GM18526 (cell line): Measurements from ENCODE around the gene HSD17B2.

Experiments used
- POLR2A ChIP-seq: IDR thresholded peaks from 3 replicates; pipeline ENCODE4 v1.6.1; 2011; ENCODE audit not compliant: insufficient read length; ENCODE audit errors: extremely low read depth

HSD17B2 gene

GRCh38 chr16:82078125-82078524 lies 43.1 kb downstream of the HSD17B2 start:
- no peak for TF ChIP-seq POLR2A

- no peak for TF ChIP-seq POLR2A
Measured at GRCh38 chr16:82079892-82080291, 44.8 kb downstream of the HSD17B2 start.

- no peak for TF ChIP-seq POLR2A
Measured at GRCh38 chr16:82081264-82081663, 46.2 kb downstream of the HSD17B2 start.

GRCh38 chr16:82082097-82082496 lies 47.0 kb downstream of the HSD17B2 start:
- no peak for TF ChIP-seq POLR2A

GRCh38 chr16:82082543-82083244 lies 47.6 kb downstream of the HSD17B2 start:
- no peak for TF ChIP-seq POLR2A

GRCh38 chr16:82083710-82084353 lies 48.8 kb downstream of the HSD17B2 start:
- TF ChIP-seq POLR2A: no peak

GRCh38 chr16:82085011-82085779 lies 50.1 kb downstream of the HSD17B2 start:
- TF ChIP-seq POLR2A: no peak

GRCh38 chr16:82088483-82088882 lies 53.4 kb downstream of the HSD17B2 start:
- TF ChIP-seq POLR2A: no peak

GRCh38 chr16:82091241-82091640 lies 56.2 kb downstream of the HSD17B2 start:
- no peak for TF ChIP-seq POLR2A

- no peak for TF ChIP-seq POLR2A
Measured at GRCh38 chr16:82092711-82093110, 57.7 kb downstream of the HSD17B2 start.

GRCh38 chr16:82093666-82094300 lies 58.7 kb downstream of the HSD17B2 start:
- TF ChIP-seq POLR2A: no peak

- TF ChIP-seq POLR2A: no peak
Measured at GRCh38 chr16:82094942-82095540, 60.0 kb downstream of the HSD17B2 start.

GRCh38 chr16:82096641-82097040 lies 61.6 kb downstream of the HSD17B2 start:
- no peak for TF ChIP-seq POLR2A

GRCh38 chr16:82105107-82105506 lies 70.1 kb downstream of the HSD17B2 start:
- no peak for TF ChIP-seq POLR2A

- TF ChIP-seq POLR2A: no peak
Measured at GRCh38 chr16:82108100-82108499, 73.0 kb downstream of the HSD17B2 start.
